ES-I3 (cell line): ENCODE data around the gene GNG7.
"Not testable (repeated sequence)": the region's sequence is repeated elsewhere in the genome, so short reads cannot be mapped to it uniquely, and the experiment has no call there.

Source experiments
- H3K36me3 ChIP-seq: 2 replicates; pipeline ENCODE4 v1.6.1; 2013; ENCODE audit warnings: mild to moderate bottlenecking, low read length, control low read depth, moderate library complexity; ENCODE audit not compliant: insufficient read depth
- H3K4me1 ChIP-seq: 2 replicates; pipeline ENCODE4 v1.6.1; 2013; ENCODE audit warnings: mild to moderate bottlenecking, control low read depth, low read length; ENCODE audit not compliant: insufficient read depth
- H3K9ac ChIP-seq: 2 replicates; pipeline ENCODE4 v1.6.1; 2013; ENCODE audit warnings: low read depth, mild to moderate bottlenecking, low read length, moderate library complexity
- H3K9me3 ChIP-seq: 2 replicates; pipeline ENCODE4 v1.6.1; 2013; ENCODE audit warnings: mild to moderate bottlenecking, low read length, moderate library complexity; ENCODE audit not compliant: control insufficient read depth, insufficient read depth

The GNG7 gene

GRCh38 chr19:2611483-2612464, 90.7 kb downstream of the GNG7 start:
- Histone ChIP-seq H3K4me1 (peaks cover 8% of the 10 kb centered on the region; the same call in 1 of the 2 replicates), H3K9me3 (no peaks in the 10 kb centered on the region), H3K9ac (no peak overlapping the region), H3K36me3 (no peaks in the 10 kb centered on the region)

- peak overlapping the region; percentile 42; the same call in 1 of the 2 replicates for H3K9ac ChIP-seq
- H3K4me1 ChIP-seq, result peaks cover 8% of the 10 kb centered on the region; the same call in 1 of the 2 replicates
- no peaks in the 10 kb centered on the region for H3K36me3 ChIP-seq
- H3K9me3 ChIP-seq, result no peaks in the 10 kb centered on the region
Observed at GRCh38 chr19:2610637-2611482, 91.6 kb downstream of the GNG7 start.

GRCh38 chr19:2609389-2610116, 92.9 kb downstream of the GNG7 start:
- H3K9me3 ChIP-seq, result no peaks in the 10 kb centered on the region
- H3K9ac ChIP-seq, result no peak overlapping the region
- H3K4me1 ChIP-seq, result peaks cover 8% of the 10 kb centered on the region; the same call in 1 of the 2 replicates
- no peaks in the 10 kb centered on the region for H3K36me3 ChIP-seq

DNA sequence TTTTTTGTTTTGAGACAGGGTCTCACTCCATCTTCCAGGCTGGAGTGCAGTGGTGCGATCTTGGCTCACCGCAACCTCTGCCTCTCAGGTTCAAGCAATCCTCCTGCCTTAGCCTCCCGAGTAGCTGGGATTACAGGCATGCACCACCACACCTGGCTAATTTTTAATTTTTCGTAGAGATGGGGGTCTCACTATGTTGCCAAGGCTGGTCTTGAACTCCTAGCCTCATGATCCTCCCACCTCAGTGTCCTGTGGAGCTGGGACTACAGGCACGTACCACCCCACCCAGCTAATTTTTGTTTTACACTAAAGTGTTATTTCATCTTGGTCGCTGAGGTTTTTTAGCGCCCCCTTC, 93.5 kb downstream of the GNG7 start:
- H3K9me3 ChIP-seq, H3K36me3 ChIP-seq, H3K4me1 ChIP-seq, H3K9ac ChIP-seq: not testable (repeated sequence)

GRCh38 chr19:2608602-2608922, 93.9 kb downstream of the GNG7 start:
- Histone ChIP-seq H3K9ac (no peak overlapping the region), H3K9me3 (no peaks in the 10 kb centered on the region), H3K36me3 (no peaks in the 10 kb centered on the region), H3K4me1 (peaks cover 8% of the 10 kb centered on the region; the same call in 1 of the 2 replicates)

- Histone ChIP-seq H3K9ac (0 out of 2 replicates have a peak overlapping the region, but pooled peaks have one; percentile 0), H3K4me1 (peaks cover 2% of the 10 kb centered on the region; the same call in 1 of the 2 replicates), H3K36me3 (no peaks in the 10 kb centered on the region), H3K9me3 (no peaks in the 10 kb centered on the region)
Observed at GRCh38 chr19:2607712-2608601, 94.5 kb downstream of the GNG7 start.

GRCh38 chr19:2606774-2607173, 95.7 kb downstream of the GNG7 start:
- not testable (repeated sequence) for H3K4me1 ChIP-seq, H3K9me3 ChIP-seq, H3K9ac ChIP-seq, H3K36me3 ChIP-seq

DNA sequence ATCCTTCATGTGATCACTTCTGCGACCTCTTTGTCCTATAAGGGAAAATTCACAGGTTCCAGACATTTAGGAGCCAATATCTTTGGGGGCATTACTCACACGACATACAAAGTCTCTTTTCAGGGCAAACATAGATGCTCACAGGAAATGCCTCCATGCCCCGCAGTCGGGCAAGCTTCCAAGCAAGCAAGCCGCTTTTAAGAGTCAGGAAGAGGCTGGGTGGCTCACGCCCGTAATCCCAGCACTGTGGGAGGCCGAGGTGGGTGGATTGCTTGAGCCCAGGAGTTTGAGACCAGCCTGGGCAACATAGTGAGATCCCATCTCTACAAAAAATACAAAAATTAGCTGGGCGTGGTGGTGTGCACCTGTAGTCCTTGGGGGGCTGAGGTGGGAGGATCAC, 96.6 kb downstream of the GNG7 start:
- H3K9me3 ChIP-seq, H3K36me3 ChIP-seq, H3K4me1 ChIP-seq, H3K9ac ChIP-seq: not testable (repeated sequence)

DNA sequence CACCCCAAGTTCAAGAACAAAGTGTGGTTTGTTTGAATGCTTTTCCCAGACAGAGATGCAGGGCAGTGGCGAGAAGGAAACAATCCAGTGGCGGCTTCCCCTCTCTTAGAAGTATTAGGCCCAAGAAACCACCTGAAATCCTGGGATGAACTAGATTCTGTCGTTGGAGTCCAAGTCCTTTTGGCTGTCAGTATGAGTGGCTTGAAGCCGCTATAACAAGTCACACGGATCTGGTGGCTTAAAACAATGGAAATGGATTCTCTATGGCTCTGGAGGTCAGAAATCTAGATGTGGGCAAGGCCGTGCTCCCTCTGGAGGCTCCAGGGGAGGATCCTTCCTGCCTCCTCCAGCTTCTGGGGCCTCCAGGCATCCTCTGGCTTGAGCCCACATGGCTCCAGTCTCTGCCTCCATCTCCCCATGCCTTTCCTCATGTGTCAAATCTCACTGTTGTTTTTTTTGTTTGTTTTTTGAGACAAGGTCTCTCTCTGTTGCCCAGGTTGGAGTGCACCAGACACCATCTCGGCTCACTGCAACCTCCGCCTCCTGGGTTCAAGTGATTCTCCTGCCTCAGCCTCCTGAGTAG, 97.7 kb downstream of the GNG7 start:
- Histone ChIP-seq H3K9ac (no peak overlapping the region), H3K36me3 (no peaks in the 10 kb centered on the region), H3K4me1 (no peaks in the 10 kb centered on the region; the same call in 1 of the 2 replicates), H3K9me3 (no peaks in the 10 kb centered on the region)

DNA sequence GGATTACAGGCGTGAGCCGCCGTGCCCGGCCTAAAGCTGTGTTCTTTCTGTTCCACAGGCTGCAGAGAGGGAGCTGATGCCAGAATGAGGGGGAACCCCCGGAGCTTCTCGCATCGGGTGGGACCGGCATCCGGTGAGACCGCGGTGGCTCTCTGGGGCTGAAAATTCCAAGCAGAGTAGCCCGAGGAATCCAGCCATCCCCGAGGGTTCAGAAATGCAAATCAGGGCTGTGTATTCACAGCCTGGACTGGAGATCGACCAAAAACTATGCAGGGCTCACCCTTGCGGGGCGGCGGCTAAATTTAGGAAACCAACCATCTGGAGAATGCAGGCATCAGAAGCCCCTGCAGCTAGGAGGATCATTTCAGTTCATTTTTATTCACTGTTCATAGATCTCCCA, 99.2 kb downstream of the GNG7 start:
- peak overlapping the region; percentile 51 for H3K9ac ChIP-seq

DNA sequence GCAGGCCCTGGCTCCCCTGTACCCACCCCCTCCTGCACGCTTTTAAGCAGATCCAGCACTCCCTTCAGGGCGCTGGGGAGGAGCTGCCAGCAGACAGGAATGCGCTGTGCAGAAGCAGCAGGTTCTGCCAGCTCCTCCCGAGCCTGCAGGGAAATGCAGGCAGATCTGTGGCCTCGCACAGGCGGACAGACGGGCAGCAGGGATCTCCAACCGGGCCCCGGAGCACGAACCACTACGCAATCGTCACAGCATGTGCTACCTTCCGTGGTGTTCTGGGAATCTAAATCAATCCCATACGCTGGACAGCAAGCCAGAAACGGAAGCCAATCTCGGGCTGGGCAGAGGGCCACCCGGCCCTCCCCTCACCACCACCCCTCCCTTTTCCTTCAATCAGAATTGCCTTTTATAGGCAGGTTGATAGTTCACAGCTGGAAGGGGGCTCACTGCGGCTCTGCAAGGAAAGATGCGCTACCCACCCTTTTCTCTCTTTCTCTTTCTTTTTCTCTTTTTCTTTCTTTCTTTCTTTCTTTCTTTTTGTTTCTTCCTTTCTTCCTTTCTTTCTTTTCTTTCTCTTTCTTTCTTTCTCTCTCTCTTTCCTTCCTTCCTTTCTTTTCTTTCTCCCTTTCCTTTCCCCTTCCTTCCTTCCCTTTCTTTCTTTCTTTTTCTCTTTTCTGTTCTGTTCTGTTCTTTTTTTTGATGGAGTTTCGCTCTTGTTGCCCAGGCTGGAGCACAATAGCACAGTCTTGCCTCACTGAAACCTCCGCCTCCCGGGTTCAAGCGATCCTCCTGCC, 99.9 kb downstream of the GNG7 start:
- H3K9ac ChIP-seq, result peak overlapping the region; percentile 51; the same call in 1 of the 2 replicates
- H3K36me3 ChIP-seq, result no peaks in the 10 kb centered on the region
- no peaks in the 10 kb centered on the region; the same call in 1 of the 2 replicates for H3K4me1 ChIP-seq
- H3K9me3 ChIP-seq, result no peaks in the 10 kb centered on the region

More for the DNA sequence above, 99.2 kb downstream of the GNG7 start:
- H3K36me3 ChIP-seq, result no peaks in the 10 kb centered on the region
- H3K4me1 ChIP-seq, result no peaks in the 10 kb centered on the region; the same call in 1 of the 2 replicates
- no peaks in the 10 kb centered on the region for H3K9me3 ChIP-seq

GRCh38 chr19:2600914-2601870, 101.3 kb downstream of the GNG7 start:
- H3K9ac ChIP-seq, result no peak overlapping the region
- H3K36me3 ChIP-seq, result no peaks in the 10 kb centered on the region
- no peaks in the 10 kb centered on the region for H3K9me3 ChIP-seq
- no peaks in the 10 kb centered on the region for H3K4me1 ChIP-seq
